ENCODE data around the gene ELP5.

Gene ELP5

GRCh38 chr17:7217113-7217987 lies 34.7 kb upstream of the ELP5 start (continued):
- TF ChIP-seq BCL11A (tag by site-specific recombination; IDR thresholded peaks at IDR 0.05; ENCODE audit: low read depth) (no peak), ZNF704 (tag by site-specific recombination; IDR thresholded peaks at IDR 0.05) (no peak), PATZ1 (tag by site-specific recombination; IDR thresholded peaks at IDR 0.05) (peak; percentile 61), ZNF335 (tag by site-specific recombination; conservative IDR thresholded peaks at IDR 0.05) (peak; percentile 50; the same call in 1 of the 2 replicates), ZNF391 (tag by site-specific recombination; IDR thresholded peaks at IDR 0.05; ENCODE audit: borderline replicate concordance, low read depth) (no peak), ZNF248 (tag by site-specific recombination; IDR thresholded peaks at IDR 0.05) (no peak), ZNF571 (tag by site-specific recombination; IDR thresholded peaks at IDR 0.05) (no peak), ZNF433 (tag by site-specific recombination; IDR thresholded peaks at IDR 0.05; ENCODE audit: low read depth) (0 out of 2 replicates have a peak, but pooled peaks have one; percentile 7), PRDM10 (tag by site-specific recombination; IDR thresholded peaks at IDR 0.05) (peak; percentile 58), ZBTB17 (tag by site-specific recombination; IDR thresholded peaks at IDR 0.05) (peak; percentile 53; the same call in 1 of the 2 replicates), SP7 (tag by site-specific recombination; IDR thresholded peaks at IDR 0.05) (peak; percentile 42; the same call in 1 of the 2 replicates), ZNF23 (tag by site-specific recombination; IDR thresholded peaks at IDR 0.05; ENCODE audit: borderline replicate concordance) (no peak), ZIC2 (tag by site-specific recombination; IDR thresholded peaks at IDR 0.05) (0 out of 2 replicates have a peak, but pooled peaks have one; percentile 40), ZNF394 (tag by site-specific recombination; IDR thresholded peaks at IDR 0.05; ENCODE audit: borderline replicate concordance) (peak; percentile 59; the same call in 1 of the 2 replicates), GLIS1 (tag by site-specific recombination; IDR thresholded peaks at IDR 0.05) (peak; percentile 81), ZNF174 (tag by site-specific recombination; IDR thresholded peaks at IDR 0.05) (no peak), ZNF529 (tag by site-specific recombination; IDR thresholded peaks at IDR 0.05; ENCODE audit: insufficient replicate concordance) (no peak), HIC1 (tag by site-specific recombination; IDR thresholded peaks at IDR 0.05) (peak; percentile 81), ZFHX2 (tag by site-specific recombination; conservative IDR thresholded peaks at IDR 0.05) (peak; percentile 34), OSR2 (tag by site-specific recombination; IDR thresholded peaks at IDR 0.05) (no peak), ZNF645 (tag by site-specific recombination; IDR thresholded peaks at IDR 0.05) (no peak), KLF1 (tag by site-specific recombination; IDR thresholded peaks at IDR 0.05) (no peak), MZF1 (tag by site-specific recombination; IDR thresholded peaks at IDR 0.05; ENCODE audit: borderline replicate concordance) (no peak), GLIS2 (tag by site-specific recombination; IDR thresholded peaks at IDR 0.05) (peak; percentile 84), ZNF639 (tag by site-specific recombination; IDR thresholded peaks at IDR 0.05) (no peak), GFI1B (tag by site-specific recombination; IDR thresholded peaks at IDR 0.05) (no peak)
